NCI-H1436 treated with DMSO at 0.1 percent for 48 hours (cell line): Measurements from ENCODE around the gene CIDEA.

ENCODE experiments used
- DNase-seq: peaks from one replicate; lab custom pipeline; 2025; lab: John Stamatoyannopoulos, UW

The CIDEA gene

DNA sequence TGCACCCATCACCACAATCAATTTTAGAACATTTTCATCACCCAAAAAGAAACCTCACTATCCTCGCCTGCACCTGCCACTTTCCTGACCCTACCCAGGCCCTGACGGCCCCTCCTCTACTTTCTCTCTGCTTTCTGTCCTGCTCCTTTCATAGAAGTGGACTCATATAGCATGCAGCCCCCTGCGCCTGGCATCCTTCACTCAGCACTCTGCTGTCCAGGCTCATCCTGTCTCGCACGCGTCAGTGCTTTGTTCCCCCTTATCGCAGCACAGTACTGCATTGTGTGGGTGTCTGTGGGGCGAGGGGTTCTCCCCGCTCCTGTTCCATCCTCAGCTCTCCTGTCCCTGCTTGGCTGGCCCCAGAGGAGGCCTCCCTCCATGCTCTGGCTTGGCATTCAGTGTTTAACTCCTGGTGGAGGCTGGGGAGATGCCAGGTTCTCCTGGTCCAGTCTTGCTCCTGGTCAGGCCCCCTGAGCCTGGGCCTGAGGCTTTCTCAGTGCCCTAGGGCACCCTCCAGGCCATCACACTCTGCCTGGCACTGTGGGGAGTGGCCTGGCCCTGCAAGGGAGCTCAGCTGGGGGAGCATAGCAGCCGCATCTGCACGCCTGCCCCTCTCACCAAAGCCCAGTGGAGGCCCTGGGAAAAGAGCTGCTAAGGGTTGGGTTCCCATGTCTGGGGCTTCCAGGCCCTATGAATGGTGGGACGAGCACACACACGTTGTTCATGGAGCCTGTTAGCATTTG is 47.3 kb downstream of the CIDEA start:
- no peak for DNase-seq

DNA sequence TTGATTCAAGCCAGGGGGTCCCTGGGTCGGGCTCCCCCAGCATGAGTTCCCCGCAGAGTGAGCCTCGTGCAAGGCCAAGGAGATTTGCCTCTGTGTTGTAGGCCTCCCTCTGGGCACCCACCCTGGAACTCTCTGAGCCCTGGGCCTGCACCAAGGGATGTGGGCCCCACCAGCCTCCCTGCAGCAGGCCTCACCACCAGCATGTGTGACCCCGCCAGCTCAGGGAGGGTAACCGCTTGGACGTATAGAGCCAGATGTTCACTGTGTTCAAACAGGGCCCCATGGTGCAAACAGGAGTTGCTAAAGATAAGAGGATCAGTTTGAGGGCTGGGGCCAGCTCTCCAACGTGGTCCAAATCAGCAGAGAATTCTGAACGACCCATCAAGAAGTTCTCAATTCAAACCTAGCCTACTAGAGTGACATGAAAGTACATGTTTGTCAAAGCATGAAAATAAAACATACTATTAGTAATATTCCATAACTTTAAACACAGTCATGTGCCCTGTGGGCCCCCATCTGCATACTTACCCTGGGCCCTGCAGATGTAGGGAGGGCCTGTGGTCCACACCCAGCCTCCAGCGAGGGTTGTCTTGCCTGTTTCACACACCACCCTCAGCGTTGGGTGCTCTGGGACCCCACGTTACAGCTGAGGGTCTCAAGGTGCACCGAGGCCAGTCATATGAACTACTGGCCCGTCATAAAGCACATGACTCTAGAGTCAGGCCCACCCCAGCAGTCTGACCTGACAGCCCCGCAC is 48.4 kb downstream of the CIDEA start:
- DNase-seq: no peak

DNA sequence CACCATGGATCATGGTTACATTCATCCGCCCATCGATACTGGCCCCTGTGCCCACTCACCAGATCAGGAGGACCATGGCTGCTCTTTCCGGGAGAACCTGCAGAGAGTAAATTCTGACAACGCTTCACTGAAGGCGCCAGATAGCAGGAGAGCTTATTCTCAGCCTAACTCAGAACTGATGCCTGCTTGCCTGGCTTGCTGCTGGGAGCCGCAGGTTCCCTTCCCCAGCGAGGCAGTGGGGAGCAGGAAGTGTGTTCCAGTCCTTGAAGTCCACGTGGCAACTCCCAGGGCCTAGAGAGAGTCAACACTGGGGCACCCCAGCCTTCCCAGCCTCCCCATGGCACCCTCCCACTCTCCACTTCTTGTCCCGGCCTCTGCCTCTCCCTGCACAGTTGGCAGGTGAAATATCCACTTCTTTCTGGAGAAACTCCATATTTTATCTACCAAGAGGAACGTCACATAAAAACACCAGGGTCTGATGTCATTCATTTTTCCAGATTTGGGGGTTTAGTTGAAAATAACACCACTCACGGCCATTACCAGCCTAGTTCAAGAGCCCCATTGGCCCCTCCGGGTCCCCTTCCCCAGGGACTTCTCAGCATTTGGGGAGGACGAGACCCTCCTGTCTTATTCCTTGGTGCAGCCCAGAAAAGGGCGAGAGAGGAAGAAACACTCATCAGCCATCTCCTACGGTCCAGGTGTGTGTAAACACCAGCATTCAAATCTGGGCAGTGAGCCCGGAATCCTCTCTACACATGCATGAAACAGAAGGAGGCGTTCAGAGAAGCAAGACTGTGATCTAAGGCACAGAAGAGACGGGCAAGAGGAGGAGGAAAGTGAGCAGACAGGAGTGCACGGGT is 50.4 kb downstream of the CIDEA start:
- no peak for DNase-seq

DNA sequence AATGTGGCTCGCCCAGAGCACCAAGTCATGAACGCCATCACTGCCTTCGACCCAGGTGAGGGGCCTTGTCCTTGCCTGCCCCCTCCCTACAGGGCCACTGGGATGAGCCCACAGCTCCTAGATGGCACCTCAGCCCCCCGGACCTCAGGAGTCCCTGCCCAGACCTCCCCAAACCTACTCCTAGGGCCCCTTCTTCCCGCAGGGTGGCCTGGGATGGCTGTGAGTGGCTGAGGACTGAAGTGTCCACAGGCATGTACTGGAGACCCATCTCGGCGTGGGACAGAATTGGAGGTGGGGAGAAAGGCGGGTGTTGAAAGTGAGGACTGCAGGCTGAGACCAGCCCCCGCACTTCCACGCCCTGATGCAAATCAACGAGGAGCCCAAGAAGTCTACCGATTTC is 51.0 kb downstream of the CIDEA start:
- DNase-seq: no peak

DNA sequence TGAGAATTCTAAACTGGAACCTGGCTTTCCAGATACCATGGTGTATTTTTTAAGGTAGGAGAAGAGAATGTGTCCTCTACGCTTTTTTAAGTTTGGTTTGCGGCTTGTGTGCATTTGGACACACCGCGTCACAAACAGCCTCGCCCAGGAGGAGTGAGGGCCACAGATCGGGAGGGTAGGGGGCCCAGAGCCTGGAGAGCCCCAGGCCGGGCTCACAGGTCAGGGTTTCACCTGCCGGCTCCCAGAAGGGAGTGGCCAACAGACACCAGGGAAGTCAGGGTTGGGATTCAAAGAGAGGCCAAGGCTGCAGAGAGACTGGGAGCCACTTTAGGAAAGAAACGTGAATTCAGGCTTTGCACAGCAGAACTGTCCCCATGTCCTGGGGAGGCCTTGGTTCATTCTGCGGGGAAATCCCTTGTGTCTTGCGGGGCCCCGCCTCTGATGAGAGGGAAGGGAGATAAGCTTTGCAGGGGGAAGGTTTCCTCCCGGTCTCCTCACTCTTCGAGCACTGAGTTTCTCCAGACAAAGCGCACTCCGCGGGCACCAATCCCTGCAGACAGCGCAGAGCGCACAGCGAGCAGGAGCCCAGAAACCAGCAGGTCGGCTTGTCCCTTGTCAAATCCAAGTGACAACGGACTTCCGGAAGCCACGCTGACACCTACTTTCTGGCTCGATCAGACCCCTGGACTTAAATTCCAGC is 51.9 kb downstream of the CIDEA start:
- DNase-seq: no peak

DNA sequence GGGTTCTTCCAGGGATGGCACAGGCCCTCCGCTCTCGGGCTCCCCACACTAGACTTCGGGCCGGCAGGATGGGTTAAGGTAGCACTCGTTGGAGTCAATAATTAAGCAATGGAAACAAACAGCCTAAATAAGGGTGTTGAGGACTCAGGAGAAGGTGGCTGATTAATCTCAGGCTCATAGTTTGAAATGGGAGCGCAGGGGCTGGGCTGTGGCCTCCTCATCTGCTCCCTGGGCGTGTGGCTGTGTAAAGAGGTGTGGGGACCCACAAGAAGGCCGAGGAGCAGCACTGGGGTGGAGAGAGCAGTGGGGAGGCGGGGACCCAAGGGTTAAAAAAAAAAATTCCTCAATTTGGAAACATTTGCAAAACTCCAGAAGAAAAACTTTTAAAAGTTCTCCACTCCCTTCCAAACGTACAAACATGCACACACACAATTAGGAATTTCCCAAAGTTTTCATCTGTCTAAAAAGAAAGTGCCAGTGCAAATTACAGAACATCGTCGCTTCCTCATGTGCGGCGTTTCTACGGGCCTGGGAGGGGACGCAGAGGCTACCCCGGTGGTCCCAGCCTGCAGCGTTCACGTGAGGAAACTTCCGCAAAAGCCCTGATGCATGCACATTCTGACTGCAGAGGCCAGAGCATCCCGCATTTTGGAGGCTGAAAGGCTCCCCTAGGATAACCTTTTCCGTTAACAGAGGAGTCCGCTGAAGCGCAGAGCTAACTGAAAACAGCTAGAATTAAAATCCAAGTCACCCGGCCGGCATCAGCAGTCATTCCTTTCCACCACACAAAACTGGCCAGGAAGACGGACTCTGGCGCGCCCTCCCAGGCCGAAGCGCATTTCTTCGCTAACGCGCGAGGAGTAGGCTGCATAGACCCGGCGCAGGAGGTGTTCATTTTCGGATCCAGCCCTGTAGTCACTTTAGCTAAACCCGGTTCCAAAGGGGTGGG is 52.9 kb downstream of the CIDEA start:
- no peak for DNase-seq

DNA sequence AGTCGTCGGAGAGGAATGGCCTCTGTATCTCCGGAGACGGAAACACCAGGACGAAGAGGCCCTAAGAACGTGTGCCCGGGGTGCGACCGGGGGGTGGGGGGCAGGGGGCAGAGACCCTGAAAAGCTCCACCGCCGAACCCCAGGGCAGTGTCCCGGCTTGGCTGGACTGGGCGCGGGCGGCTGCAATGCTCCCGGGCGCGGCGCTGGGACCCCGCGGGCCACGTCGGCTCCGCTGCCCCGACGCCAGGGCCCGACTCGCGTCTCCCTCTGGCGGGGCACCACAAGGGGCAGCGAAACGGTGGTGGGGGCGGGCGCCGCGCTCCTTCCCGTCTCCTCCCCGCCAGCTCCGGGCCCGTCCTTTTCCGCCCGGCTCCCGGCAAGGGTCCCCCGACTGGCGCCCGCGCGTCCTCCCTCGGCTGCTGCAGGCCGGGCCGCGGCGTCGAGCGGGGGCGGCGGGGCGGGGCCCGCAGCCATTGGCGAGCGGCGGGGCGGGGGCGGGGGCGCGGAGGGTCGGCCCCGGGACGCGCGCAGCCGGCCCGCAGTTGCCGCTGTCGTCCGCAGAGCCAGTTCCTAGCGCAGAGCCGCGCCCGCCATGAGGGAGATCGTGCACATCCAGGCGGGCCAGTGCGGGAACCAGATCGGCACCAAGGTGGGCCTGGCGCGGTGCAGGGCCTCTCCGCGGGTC is 53.7 kb downstream of the CIDEA start, which contains the start of gene TUBB6:
Gene TUBB6, plus strand, starts transcription at position 541 of the 685 bp plus-strand sequence. Its CDS starts 52 bp downstream, at position 593.
- DNase-seq: no peak

DNA sequence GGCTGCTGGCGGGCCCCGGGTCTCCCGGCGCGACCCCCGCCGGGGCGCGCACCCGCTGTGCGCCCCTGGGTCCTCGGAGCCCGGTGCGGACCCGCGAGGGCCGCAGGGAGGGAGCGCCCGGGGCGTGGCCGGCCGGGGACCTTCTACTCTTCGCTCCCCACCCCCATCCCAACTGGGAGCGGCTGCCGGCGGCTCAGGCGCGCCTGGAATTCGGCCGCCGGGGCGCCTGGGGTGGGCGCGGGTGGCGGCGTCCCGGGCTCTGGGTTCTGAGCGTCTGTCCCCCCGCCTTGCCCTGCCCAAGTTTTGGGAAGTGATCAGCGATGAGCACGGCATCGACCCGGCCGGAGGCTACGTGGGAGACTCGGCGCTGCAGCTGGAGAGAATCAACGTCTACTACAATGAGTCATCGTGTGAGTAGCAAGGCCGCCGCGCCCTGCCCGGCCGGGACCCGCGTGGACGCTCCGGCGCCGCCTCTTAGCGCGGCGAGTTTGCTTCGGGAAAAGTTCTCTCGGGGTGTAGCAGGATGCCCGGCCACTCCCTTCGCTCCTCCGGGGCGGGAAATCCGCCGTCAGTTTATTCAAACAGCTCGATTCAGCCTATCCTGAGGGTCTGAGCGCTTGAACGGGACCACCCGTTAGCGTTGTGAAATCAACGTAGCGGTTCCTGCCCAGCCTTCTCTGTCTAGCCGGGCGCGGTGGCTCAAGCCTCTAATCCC is 54.4 kb downstream of the CIDEA start:
- no peak for DNase-seq

DNA sequence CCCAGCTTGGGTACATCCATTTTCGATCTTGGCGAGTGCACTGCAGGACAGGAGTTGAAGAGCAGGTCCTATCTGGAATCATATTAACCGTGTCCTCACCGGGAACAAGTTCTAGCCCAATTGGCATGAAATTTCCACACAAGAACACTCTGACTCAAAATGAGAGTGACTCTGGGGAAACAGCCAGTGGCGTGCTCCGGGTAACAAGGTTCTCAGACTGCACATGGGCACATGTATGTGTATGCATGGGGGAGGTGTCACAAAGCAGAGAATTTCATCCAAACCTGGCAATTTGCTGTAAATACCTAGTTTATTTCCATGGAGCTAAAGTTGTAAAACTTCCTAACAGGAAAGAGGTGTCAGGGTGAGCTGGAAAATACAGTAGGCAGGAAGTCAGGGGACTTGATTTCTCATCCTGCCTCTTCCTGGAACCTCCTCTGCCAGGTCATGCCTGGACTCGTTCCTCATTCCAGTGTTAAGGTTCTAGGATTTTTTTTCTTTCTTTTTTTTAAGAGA is 55.6 kb downstream of the CIDEA start:
- no peak for DNase-seq

DNA sequence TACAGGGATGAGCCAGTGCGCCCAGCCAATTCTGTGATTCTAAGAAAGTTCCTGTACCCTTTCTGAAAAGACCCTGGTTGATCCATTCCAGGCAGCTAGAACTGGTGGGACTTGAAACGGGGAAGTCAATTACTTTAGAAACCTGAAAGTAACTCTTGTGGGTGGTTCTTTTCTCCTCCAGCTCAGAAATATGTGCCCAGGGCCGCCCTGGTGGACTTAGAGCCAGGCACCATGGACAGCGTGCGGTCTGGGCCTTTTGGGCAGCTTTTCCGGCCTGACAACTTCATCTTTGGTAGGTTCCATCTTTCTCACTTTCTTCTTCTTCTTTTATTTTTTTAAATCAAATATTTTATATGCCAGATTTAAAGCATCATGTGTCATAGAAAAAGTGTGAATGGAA is 56.6 kb downstream of the CIDEA start:
- DNase-seq: no peak

DNA sequence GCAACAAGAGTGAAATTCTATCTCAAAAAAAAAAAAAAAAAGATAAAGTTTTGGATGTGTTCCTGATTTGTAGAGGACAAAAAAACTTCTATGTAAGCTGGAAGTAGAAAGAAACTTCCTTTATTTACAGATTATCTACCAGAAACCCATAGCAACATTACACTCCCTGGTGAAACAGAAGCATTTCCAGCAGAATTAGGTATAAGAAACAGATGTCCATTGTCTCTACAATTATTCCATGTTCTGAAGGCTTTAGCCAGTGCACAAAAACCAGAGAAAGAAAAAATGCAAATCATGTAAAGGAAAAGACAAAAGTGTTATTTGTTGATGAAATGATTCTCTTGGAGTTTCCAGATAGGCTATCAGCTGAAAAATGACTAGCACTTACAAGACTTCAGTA is 58.8 kb downstream of the CIDEA start:
- DNase-seq: no peak

DNA sequence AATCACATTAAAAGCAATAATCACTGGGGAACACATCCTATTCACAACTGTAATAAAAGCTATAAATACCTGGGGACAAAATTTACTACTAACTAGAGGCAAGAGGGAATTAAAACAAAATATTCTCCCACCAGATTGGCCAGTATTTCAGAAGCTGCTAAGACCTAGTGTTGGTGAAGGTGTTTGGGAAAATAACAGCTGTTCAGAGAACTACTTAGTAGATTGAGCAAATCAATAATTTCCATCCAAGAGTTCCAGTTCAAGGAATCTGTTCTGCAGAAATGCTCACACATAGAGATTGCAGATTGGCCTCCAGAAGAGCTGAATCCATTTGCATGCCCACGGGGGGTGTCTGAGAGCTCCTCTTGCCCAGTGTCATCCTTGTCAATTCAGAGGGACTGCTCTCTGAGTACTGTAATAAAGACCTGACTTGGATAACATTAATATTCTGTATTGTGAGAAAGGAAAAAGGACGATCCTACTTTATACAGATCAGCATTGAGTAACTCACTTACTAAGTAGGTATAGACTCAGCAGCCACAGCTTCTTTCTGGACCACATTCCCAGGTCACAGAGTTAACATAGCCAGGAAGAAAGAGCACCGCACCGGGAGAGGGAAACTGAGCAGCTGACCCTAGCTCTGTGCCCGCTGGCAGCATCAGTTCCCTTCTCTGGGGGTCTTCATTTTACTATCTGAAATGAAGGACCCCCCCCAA is 59.5 kb downstream of the CIDEA start:
- DNase-seq: no peak

DNA sequence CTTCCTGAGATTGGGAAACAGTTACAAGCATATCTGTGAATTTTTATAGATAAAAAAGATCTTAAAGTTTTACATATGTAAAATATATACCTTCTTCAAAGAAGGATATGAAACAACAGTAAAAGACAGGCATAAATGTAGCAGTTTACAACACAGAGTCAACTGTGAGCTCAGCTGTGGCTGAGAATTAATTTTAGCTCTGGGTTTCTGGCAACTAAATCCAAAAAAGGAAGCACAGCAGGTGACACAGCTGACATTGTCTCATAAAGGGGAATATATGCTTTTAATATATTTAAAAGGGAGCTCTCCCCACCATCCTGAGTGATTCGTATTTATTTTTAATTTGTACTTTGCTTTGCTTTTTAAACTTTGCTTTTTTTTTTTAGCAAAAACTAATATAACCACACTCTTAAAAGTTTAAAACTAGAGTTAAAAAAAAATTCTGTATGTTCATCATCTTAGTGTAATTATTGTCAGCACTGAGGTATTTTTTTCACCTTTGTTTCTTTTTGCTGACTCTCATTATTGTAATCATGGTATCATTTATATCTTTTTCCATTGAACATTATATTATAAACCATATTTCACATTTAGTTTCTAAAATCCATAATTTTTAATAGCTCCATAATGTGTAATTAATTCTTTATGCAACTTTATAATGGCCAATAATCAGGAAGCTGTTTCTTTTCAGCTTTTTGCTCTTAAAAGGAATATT is 60.6 kb downstream of the CIDEA start:
- DNase-seq: no peak

DNA sequence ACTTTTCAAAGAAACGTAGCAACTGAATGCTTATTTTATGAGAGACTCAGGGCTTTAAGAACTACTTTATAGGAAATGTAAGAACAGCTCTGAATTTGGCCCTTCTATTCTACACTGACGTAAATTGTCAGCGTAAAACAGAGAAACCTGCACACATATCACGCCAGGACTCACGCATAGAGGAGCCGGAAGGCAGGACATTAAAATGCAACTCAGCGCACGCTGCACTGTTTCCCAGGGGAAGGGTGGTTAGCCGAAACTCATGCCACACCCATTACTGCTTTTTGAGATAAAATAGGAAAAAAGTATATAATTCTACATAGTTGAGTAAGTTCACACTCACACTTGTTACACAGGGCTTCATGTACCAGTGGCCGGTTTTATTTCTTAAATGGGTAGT is 61.3 kb downstream of the CIDEA start:
- DNase-seq: no peak

DNA sequence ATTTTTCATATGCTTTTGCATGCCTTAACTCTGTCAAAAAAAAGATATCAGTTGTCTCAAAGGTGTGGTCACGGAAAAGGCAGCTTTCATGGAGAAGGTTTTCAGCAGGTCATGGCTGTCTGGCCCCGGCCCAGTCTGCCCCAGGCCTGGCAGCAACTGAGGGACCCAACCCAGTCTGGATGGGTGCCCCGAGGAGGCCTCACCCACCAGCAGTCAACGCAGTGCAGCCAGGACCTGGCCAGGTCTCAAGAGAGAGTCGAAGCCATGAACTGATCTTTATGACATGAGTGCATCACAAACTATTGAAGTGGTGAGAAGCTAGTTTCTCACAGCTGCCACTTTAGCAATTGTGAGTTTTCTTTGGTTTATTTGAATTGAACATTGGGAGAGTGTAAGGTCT is 61.8 kb downstream of the CIDEA start:
- no peak for DNase-seq

DNA sequence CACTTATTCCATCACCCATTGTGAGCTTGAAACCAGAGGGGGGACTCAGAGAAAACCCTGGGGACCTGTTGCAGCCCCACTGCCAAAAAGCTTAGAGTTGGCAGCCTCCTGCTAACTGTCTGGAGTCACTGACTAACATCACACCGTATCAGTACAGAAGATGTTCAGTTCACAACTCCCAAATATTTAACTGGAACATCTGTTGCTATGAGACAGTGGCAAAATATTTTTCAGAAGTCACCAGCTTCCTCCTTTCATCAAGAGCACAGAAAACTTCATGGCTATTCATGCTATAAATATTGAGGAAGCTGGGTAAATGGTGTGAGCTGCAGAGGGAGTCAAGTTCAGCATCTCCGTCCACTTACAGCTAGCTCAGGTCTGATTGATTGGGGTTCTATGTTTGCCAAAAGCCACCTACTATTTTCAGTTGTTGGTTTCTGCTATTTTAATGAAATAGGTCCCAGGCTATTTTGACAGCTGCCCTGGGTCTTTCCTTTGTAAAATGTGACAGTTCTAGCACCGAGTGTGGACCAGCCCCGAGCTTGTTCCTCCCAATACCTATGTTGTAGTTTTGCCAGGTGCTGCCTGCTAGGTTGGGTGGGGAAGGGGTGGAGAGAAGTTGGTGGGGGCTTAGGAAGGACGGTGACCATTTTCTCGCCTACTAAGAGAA is 63.6 kb downstream of the CIDEA start:
- no peak for DNase-seq

DNA sequence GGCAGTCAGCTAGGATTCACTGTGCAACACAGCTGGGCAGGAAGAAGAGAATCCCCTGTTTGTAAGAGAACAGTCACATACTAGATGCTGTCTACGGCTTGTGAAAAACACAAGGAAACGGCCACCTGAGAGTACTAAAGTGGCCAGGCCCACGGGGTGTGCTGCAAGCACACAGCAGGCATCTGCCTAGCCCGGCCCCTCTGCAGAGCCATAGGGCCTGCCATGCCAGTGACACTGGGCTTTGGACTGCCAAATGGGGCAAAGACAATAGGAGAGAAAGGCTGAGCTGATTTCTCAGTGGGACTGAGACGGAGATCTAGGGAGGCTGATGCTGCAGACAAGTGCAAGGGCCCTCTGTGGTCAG is 64.2 kb downstream of the CIDEA start:
- no peak for DNase-seq

DNA sequence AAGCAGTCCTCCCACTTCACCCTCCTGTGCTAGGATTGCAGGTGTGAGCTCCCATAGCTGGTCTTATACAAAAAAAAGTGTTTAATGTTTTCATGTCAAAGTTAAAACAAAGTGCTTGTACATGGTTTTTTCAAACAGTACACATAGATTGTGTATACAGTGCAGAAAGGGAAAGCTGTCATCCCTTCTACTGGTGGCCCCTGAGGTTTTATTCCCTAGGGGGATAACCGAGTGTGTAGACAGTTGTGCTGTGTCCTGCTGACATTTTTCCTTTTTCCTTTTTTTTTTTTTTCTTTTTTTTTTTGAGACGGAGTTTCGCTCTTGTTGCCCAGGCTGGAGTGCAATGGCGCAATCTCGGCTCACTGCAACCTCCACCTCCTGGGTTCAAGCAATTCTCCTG is 64.7 kb downstream of the CIDEA start:
- DNase-seq: no peak
